Endothelial cell of umbilical vein (primary cell): ENCODE measurements around the gene ZSCAN1. TPM values are rescaled to one million over a fixed set of nuclear protein-coding genes. Genes with fewer than 3 reads are reported as not detected.

Source experiments
- BruUV-seq: library from RNA; stranded (reverse); fragments of 400-500 nt; replicated peaks from 2 replicates; lab custom pipeline; 2021; lab: Mats Ljungman, UMichigan
- CTCF ChIA-PET: fragments of 300-600, 350-600 bp; sonication (Branson Sonifier 250); formaldehyde crosslinking; loops from one replicate; lab custom pipeline; 2021; ENCODE audit warnings: antibody characterized with exemption, inconsistent platforms; lab: Charles Lee
- POLR2A ChIA-PET: fragments of 300-600, 350-600 bp; sonication (Branson Sonifier 250); formaldehyde crosslinking; loops from one replicate; lab custom pipeline; 2021; ENCODE audit warnings: antibody characterized with exemption, inconsistent platforms; lab: Charles Lee
- DNase-seq: peaks from one replicate; pipeline ENCODE4 v3.0.0-alpha.2; 2011; ENCODE audit warnings: low read depth, low spot score
- FAIRE-seq: peaks from 2 replicates; lab custom pipeline; 2011; peaks lifted over from hg19 to GRCh38; lab: Jason Lieb, UNC
- H2AFZ ChIP-seq: 2 replicates; pipeline ENCODE4 v1.6.0; 2012; ENCODE audit warnings: low read depth, low read length, control low read depth, inconsistent platforms
- H3K27ac ChIP-seq: 2 replicates; pipeline ENCODE4 v1.5.1; 2011; ENCODE audit warnings: low read depth, mild to moderate bottlenecking, control low read depth, low read length, moderate library complexity; ENCODE audit not compliant: insufficient read depth
- H3K27me3 ChIP-seq, 2 experiments: 2 replicates each; pipeline versions ENCODE4 v1.6.0 to v1.6.1; 2011; ENCODE audit warnings: low read length in 2 of 2, mixed read lengths in 1 of 2; ENCODE audit not compliant: control insufficient read depth in 2 of 2, insufficient read depth in 2 of 2
- H3K36me3 ChIP-seq, 2 experiments: 2 replicates in 1 of 2; 3 replicates in 1 of 2; pipeline ENCODE4 v1.5.1; 2011; ENCODE audit warnings: low read length in 2 of 2, mild to moderate bottlenecking in 1 of 2, moderate library complexity in 1 of 2; ENCODE audit not compliant: control insufficient read depth in 2 of 2, insufficient read depth in 2 of 2; ENCODE audit errors: extremely low read depth in 1 of 2
- H3K4me1 ChIP-seq: 3 replicates; pipeline ENCODE4 v1.5.1; 2011; ENCODE audit warnings: mild to moderate bottlenecking, low read length; ENCODE audit not compliant: control insufficient read depth, insufficient read depth; ENCODE audit errors: extremely low read depth
- H3K4me2 ChIP-seq: 2 replicates; pipeline ENCODE4 v1.6.1; 2011; ENCODE audit warnings: low read length, control low read depth, mixed read lengths; ENCODE audit not compliant: insufficient read depth
- H3K4me3 ChIP-seq, 3 experiments: fragments of 200-600 bp in 1 of 3; sonication (generic), shearing (Covaris generic) in 1 of 3; replicated peaks in 1 of 3; 2 replicates each; pipeline ENCODE4 v1.5.1; 2011 to 2016; ENCODE audit warnings: control low read depth in 3 of 3, low read length in 3 of 3, mild to moderate bottlenecking in 2 of 3, inconsistent platforms in 1 of 3, low read depth in 1 of 3, moderate library complexity in 1 of 3; ENCODE audit not compliant: insufficient read depth in 1 of 3
- H3K79me2 ChIP-seq: 2 replicates; pipeline ENCODE4 v1.6.0; 2012; ENCODE audit warnings: low read length, inconsistent platforms; ENCODE audit not compliant: control insufficient read depth, insufficient read depth
- H3K9ac ChIP-seq: replicated peaks from 2 replicates; pipeline ENCODE3; 2011; ENCODE audit warnings: low read length, control low read depth; ENCODE audit not compliant: insufficient read depth; ENCODE audit errors: extremely low read depth
- H3K9me1 ChIP-seq: replicated peaks from 3 replicates; pipeline ENCODE4 v1.6.0; 2011; ENCODE audit warnings: mild to moderate bottlenecking, low read length; ENCODE audit not compliant: control insufficient read depth, insufficient read depth; ENCODE audit errors: extremely low read depth
- H3K9me3 ChIP-seq: replicated peaks from 2 replicates; pipeline ENCODE4 v1.5.1; 2012; ENCODE audit warnings: low read length, inconsistent platforms; ENCODE audit not compliant: control insufficient read depth, insufficient read depth
- H4K20me1 ChIP-seq: replicated peaks from 2 replicates; pipeline ENCODE3; 2011; ENCODE audit warnings: mild to moderate bottlenecking, low read length; ENCODE audit not compliant: control insufficient read depth, insufficient read depth; ENCODE audit errors: extremely low read depth
- CTCF ChIP-seq, 2 donors: IDR thresholded peaks; 1 replicate in 1 of 2; 2 replicates in 1 of 2; pipeline ENCODE4 v1.5.1; 2011; ENCODE audit warnings: low read length in 2 of 2, mild to moderate bottlenecking in 2 of 2, moderate library complexity in 2 of 2, control low read depth in 1 of 2, inconsistent platforms in 1 of 2, low read depth in 1 of 2; ENCODE audit not compliant: insufficient read depth in 1 of 2; ENCODE audit errors: extremely low read depth in 1 of 2
- EZH2 ChIP-seq: IDR thresholded peaks from 2 replicates; pipeline ENCODE4 v1.6.1; 2012; ENCODE audit warnings: borderline replicate concordance, low read depth, mild to moderate bottlenecking, moderate library complexity, low read length, inconsistent platforms; ENCODE audit not compliant: severe bottlenecking
- FOS ChIP-seq: IDR thresholded peaks from 2 replicates; pipeline ENCODE4 v1.6.1; 2011; ENCODE audit warnings: mild to moderate bottlenecking, low read length, moderate library complexity, borderline replicate concordance; ENCODE audit not compliant: insufficient read depth
- GATA2 ChIP-seq: IDR thresholded peaks from 2 replicates; pipeline ENCODE4 v1.7.0; 2011; ENCODE audit warnings: low read depth, mild to moderate bottlenecking, moderate library complexity, mixed read lengths, low read length; ENCODE audit not compliant: insufficient read length, insufficient read depth
- JUN ChIP-seq: IDR thresholded peaks from 2 replicates; pipeline ENCODE4 v1.6.1; 2011; ENCODE audit warnings: borderline replicate concordance, low read depth; ENCODE audit not compliant: insufficient read length, insufficient read depth
- MAX ChIP-seq: IDR thresholded peaks from 2 replicates; pipeline ENCODE4 v1.6.1; 2011; ENCODE audit not compliant: insufficient read depth, insufficient read length
- MYC ChIP-seq: IDR thresholded peaks from one replicate; pipeline ENCODE4 v1.6.1; 2011; ENCODE audit warnings: mild to moderate bottlenecking, low read depth, low read length
- POLR2A ChIP-seq: IDR thresholded peaks from 2 replicates; pipeline ENCODE4 v1.6.1; 2012; ENCODE audit warnings: low read depth, mild to moderate bottlenecking, control low read depth, low read length
- POLR2AphosphoS5 ChIP-seq: IDR thresholded peaks from 2 replicates; pipeline ENCODE4 v1.6.1; 2012; ENCODE audit warnings: low read depth, mild to moderate bottlenecking, control low read depth, low read length, moderate library complexity; ENCODE audit not compliant: insufficient read depth
- dilution Hi-C: fragments of 300-500 bp; cut with MboI; formaldehyde crosslinking; loops from one replicate; pipeline ENCODE4 v1.15.0; 2019; ENCODE audit warnings: low sequenced_read_pairs; ENCODE audit not compliant: extremely low pct_ligation_motif_present
- intact Hi-C: fragments of 100-400 bp; cut with micrococcal nuclease; formaldehyde crosslinking; loops from one replicate; pipeline ENCODE4 v1.10.0; 2022
- polyA plus RNA-seq, 4 experiments: library from polyadenylated mRNA; depleted of rRNA in 3 of 4; stranded (reverse) in 3 of 4; unstranded in 1 of 4; fragments of >200 nt; gene quantifications; 2 replicates each; pipeline versions ENCODE4 v1.2.1 to v1.2.3, GENCODE V29; 2011 to 2012; ENCODE audit warnings: missing spikeins in 1 of 4
- total RNA-seq: library from RNA; stranded (reverse); gene quantifications from 2 replicates; pipeline ENCODE4 v1.2.3, GENCODE V29; 2021

ZSCAN1 gene
- total and polyA plus RNA-seq, 2 donors (not counting 3 experiments of a cell fraction or from before 2014, with no cell fraction given): 0.10 TPM; not detected in 1

- no peaks in the 10 kb centered on the region for H3K27me3 ChIP-seq
- no peaks in the 10 kb centered on the region for H3K9me1 ChIP-seq
- intact Hi-C loops: no loop called here
- dilution Hi-C loops: no loop called here
- H3K9me3 ChIP-seq: peaks cover under 1% of the 10 kb centered on the region
- no peaks in the 10 kb centered on the region for H3K79me2 ChIP-seq
- no peaks in the 10 kb centered on the region for H3K36me3 ChIP-seq
- ChIA-PET POLR2A (no interaction called here), CTCF (no interaction called here)
- H4K20me1 ChIP-seq: no peaks in the 10 kb centered on the region
- H3K9ac ChIP-seq: no peak overlapping the region
- no peak overlapping the region for H2AFZ ChIP-seq
- no peak overlapping the region for H3K4me3 ChIP-seq
- no peak for DNase-seq
- FAIRE-seq: no peak
- H3K4me1 ChIP-seq: no peaks in the 10 kb centered on the region
- H3K4me2 ChIP-seq: no peak overlapping the region
- no peak for TF ChIP-seq FOS
- TF ChIP-seq POLR2A: no peak
- TF ChIP-seq MYC: no peak
- TF ChIP-seq GATA2: no peak
- TF ChIP-seq CTCF (IDR thresholded peaks at IDR 0.05; ENCODE audit: extremely low read depth in 1 of 2, insufficient read depth in 1 of 2, low read depth in 1 of 2, low read length in 2 of 2): no peak
- TF ChIP-seq POLR2AphosphoS5: no peak
- TF ChIP-seq MAX: no peak
- TF ChIP-seq EZH2: no peak
- TF ChIP-seq JUN: no peak
- BruUV-seq: no TSS peak
- no peak overlapping the region for H3K27ac ChIP-seq
Measured at GRCh38 chr19:58056861-58057260, 23.0 kb downstream of the ZSCAN1 start.
